CD4-positive, alpha-beta T cell treated with Interleukin-4 for 1 hour (primary cell): Measurements from ENCODE around the gene ANGPTL4.
"Not testable (repeated sequence)": the region's sequence is repeated elsewhere in the genome, so short reads cannot be mapped to it uniquely, and the experiment has no call there.

Experiments
- DNase-seq, 2 donors: peaks; one replicate each; pipeline ENCODE4 v3.0.0-alpha.2; 2020 to 2022

Gene ANGPTL4

GRCh38 chr19:8363803-8364771 lies at the start of gene ANGPTL4:
TSS of gene ANGPTL4 (plus strand) at chr19:8364155. CDS start at chr19:8364322, 167 bp downstream.
- peak in 1 of 2 donors; percentile 48 for DNase-seq

GRCh38 chr19:8314981-8315640 lies 48.8 kb upstream of the ANGPTL4 start:
- DNase-seq: not testable (repeated sequence)

- no peak for DNase-seq
Observed at GRCh38 chr19:8316351-8317125, 47.4 kb upstream of the ANGPTL4 start.

- DNase-seq: not testable (repeated sequence)
Observed at GRCh38 chr19:8318835-8319234, 45.1 kb upstream of the ANGPTL4 start.

GRCh38 chr19:8319807-8320520 lies 44.0 kb upstream of the ANGPTL4 start:
- no peak for DNase-seq

GRCh38 chr19:8320564-8321066 lies 43.3 kb upstream of the ANGPTL4 start:
- DNase-seq: no peak

- peak; percentile 97 to 98 for DNase-seq
Observed at GRCh38 chr19:8321067-8321985, 42.6 kb upstream of the ANGPTL4 start, which contains the start of the genes NDUFA7 and RPS28. TSS of gene NDUFA7 (minus strand) at chr19:8321375. CDS start at chr19:8321358, 17 bp downstream. TSS of gene RPS28 (plus strand) at chr19:8321496. CDS start at chr19:8321531, 35 bp downstream.

- DNase-seq: no peak
Observed at GRCh38 chr19:8321986-8322637, 41.8 kb upstream of the ANGPTL4 start.

GRCh38 chr19:8322638-8322997 lies 41.3 kb upstream of the ANGPTL4 start:
- DNase-seq: no peak

- DNase-seq: no peak
Observed at GRCh38 chr19:8323781-8324185, 40.2 kb upstream of the ANGPTL4 start.

GRCh38 chr19:8324186-8325050 lies 39.5 kb upstream of the ANGPTL4 start:
- DNase-seq: no peak

- no peak for DNase-seq
Observed at GRCh38 chr19:8325454-8325853, 38.5 kb upstream of the ANGPTL4 start.

- DNase-seq: no peak
Observed at GRCh38 chr19:8329996-8330395, 34.0 kb upstream of the ANGPTL4 start.

GRCh38 chr19:8331263-8331845 lies 32.6 kb upstream of the ANGPTL4 start:
- no peak for DNase-seq

GRCh38 chr19:8332976-8333766 lies 30.8 kb upstream of the ANGPTL4 start:
- DNase-seq: no peak

- DNase-seq: no peak
Observed at GRCh38 chr19:8333767-8334457, 30.0 kb upstream of the ANGPTL4 start.
